Measurements from ENCODE around the gene PITPNM3.

PITPNM3 gene

GRCh38 chr17:6479622-6480302, 76.6 kb downstream of the PITPNM3 start:
- no peak for DNase-seq (ENCODE audit: low spot score)

- no peak for DNase-seq (ENCODE audit: low spot score)
Observed at GRCh38 chr17:6478486-6478885, 77.9 kb downstream of the PITPNM3 start.

- DNase-seq (ENCODE audit: low spot score) = no peak
Observed at GRCh38 chr17:6477831-6478383, 78.4 kb downstream of the PITPNM3 start.

GRCh38 chr17:6476810-6477179, 79.6 kb downstream of the PITPNM3 start:
- DNase-seq (ENCODE audit: low spot score) = no peak

GRCh38 chr17:6476076-6476809, 80.1 kb downstream of the PITPNM3 start:
- DNase-seq (ENCODE audit: low spot score) = no peak

- no peak for DNase-seq (ENCODE audit: low spot score)
Observed at GRCh38 chr17:6475411-6475810, 80.9 kb downstream of the PITPNM3 start.

GRCh38 chr17:6474906-6475305, 81.4 kb downstream of the PITPNM3 start:
- no peak for DNase-seq (ENCODE audit: low spot score)

- no peak for DNase-seq (ENCODE audit: low spot score)
Observed at GRCh38 chr17:6474376-6474775, 82.0 kb downstream of the PITPNM3 start.

GRCh38 chr17:6473128-6473767, 83.1 kb downstream of the PITPNM3 start:
- DNase-seq (ENCODE audit: low spot score) = peak; percentile 47

GRCh38 chr17:6472517-6472916, 83.8 kb downstream of the PITPNM3 start:
- DNase-seq (ENCODE audit: low spot score) = no peak

GRCh38 chr17:6471531-6472465, 84.6 kb downstream of the PITPNM3 start:
- no peak for DNase-seq (ENCODE audit: low spot score)

GRCh38 chr17:6470751-6471521, 85.4 kb downstream of the PITPNM3 start:
- DNase-seq (ENCODE audit: low spot score) = no peak

GRCh38 chr17:6470146-6470718, 86.1 kb downstream of the PITPNM3 start:
- DNase-seq (ENCODE audit: low spot score) = no peak

- DNase-seq (ENCODE audit: low spot score) = no peak
Observed at GRCh38 chr17:6468051-6468790, 88.1 kb downstream of the PITPNM3 start.

- no peak for DNase-seq (ENCODE audit: low spot score)
Observed at GRCh38 chr17:6467567-6467966, 88.8 kb downstream of the PITPNM3 start.

- no peak for DNase-seq (ENCODE audit: low spot score)
Observed at GRCh38 chr17:6465206-6466003, 91.0 kb downstream of the PITPNM3 start.

- no peak for DNase-seq (ENCODE audit: low spot score)
Observed at GRCh38 chr17:6464446-6465041, 91.8 kb downstream of the PITPNM3 start.

- no peak for DNase-seq (ENCODE audit: low spot score)
Observed at GRCh38 chr17:6463616-6464445, 92.5 kb downstream of the PITPNM3 start.

Measured in globus pallidus (tissue), 1 donor.